HG03159 (cell line): ENCODE results near the gene RNF31.
"Not testable (repeated sequence)": the region's sequence is repeated elsewhere in the genome, so short reads cannot be mapped to it uniquely, and the experiment has no call there.

Experiments
- ATAC-seq: cut with Tn5 transposase; IDR thresholded peaks from one replicate; pipeline ENCODE4 v1.9.1; 2021; ENCODE audit warnings: mild to moderate bottlenecking, moderate library complexity; ENCODE audit not compliant: unreplicated experiment

RNF31 gene

GRCh38 chr14:24146978-24147760 lies at the start of gene RNF31:
RNF31 (plus strand) TSS chr14:24147498; CDS start chr14:24147699, 201 bp downstream.
- peak; percentile 82 for ATAC-seq

DNA sequence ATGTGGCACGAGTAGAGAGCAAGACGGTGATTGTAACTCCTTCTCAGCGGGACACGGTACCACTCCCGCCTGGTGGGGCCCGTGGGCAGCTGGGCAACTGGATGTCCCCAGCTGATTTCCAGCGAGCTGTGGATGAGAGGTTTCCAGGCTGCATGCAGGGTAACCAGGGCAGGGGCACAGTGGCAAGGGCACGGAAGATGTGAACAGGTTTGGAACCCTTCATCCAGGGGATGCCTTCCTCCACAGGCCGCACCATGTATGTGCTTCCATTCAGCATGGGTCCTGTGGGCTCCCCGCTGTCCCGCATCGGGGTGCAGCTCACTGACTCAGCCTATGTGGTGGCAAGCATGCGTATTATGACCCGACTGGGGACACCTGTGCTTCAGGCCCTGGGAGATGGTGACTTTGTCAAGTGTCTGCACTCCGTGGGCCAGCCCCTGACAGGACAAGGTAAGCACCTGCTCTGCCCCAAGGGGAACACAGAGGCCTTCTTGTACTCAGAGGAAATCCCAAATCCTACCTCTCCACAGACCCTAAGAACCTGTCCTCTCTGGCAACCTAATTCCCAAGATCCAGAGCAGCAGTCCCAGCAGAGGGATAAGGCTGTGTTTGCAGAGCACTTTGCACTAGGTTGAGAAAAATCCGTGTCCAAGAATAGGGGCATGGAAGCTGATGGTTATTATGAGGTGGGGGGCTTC lies 48.9 kb upstream of the RNF31 start:
- no peak for ATAC-seq

- no peak for ATAC-seq
Measured at GRCh38 chr14:24098927-24099813, 48.1 kb upstream of the RNF31 start.

DNA sequence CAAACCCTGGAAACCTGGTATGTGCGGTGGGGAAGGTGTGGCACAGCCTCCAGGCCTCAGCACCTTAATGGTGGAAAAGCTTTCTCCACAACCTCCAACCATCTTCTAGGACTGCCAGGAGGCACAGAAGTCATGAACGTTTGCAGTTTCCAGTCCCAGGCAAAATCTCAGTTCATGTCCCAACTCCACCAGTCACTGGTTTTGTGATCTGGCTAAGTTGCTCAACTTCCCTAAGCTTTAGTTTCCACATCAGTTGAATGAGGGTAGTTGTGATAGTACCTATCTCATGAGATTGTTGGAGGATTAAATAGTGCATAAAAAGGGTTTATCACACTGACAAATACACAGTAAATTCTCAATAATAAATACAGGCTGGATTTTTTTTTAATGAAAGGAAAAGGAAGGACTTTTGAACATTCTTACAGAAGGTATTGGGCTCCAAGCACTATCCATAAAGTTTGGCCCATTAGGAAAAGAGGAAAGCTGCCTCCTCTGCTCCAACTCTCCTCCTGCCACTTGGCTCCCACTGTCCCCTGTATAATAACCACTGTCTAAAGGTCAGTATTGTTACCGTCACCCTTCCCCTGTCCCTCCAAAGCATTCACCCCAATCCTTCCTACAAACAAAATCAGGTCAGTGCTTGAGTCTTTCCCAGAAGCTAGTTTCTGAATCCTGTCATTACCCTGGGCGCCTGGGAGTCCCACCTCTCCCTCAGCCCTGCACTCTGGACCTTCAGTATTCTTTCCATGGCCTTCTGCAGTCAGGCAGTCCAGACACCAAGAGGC lies 46.9 kb upstream of the RNF31 start:
- no peak for ATAC-seq

GRCh38 chr14:24100982-24101494 lies 46.3 kb upstream of the RNF31 start:
- ATAC-seq: no peak

DNA sequence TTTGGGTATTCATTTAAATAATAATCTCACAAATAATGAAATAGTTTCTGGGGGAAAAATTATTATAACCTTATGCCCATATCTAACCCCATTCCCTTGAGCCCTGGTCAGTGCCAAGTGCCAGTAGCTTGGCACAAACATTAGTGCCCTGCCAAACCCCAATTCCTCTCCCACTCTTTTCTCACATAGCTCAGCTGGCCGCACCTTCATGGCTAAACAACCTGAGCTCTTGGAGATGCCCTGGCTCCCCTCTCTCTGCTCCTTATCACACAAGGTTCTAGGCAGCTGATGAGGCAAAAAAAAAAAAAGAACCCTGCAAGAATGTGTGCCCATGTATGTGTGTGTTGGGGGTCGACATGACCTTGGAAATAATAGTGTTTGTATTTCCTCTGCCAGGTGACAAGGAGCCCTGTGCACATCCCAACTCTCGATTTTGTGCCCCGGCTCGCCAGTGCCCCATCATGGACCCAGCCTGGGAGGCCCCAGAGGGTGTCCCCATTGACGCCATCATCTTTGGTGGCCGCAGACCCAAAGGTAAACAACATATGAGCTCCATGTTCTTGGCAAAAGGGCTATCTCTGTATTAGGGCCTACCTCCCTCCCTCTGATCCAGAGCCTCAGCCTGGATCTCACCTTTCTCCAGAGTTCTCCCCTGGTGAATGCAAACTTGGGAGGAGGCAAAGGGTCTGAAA lies 44.8 kb upstream of the RNF31 start:
- no peak for ATAC-seq

DNA sequence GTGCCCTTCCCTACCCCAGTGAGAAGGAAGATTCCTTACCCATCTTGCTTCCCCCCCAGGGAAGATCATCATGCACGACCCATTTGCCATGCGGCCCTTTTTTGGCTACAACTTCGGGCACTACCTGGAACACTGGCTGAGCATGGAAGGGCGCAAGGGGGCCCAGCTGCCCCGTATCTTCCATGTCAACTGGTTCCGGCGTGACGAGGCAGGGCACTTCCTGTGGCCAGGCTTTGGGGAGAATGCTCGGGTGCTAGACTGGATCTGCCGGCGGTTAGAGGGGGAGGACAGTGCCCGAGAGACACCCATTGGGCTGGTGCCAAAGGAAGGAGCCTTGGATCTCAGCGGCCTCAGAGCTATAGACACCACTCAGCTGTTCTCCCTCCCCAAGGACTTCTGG lies 43.8 kb upstream of the RNF31 start:
- ATAC-seq: no peak

DNA sequence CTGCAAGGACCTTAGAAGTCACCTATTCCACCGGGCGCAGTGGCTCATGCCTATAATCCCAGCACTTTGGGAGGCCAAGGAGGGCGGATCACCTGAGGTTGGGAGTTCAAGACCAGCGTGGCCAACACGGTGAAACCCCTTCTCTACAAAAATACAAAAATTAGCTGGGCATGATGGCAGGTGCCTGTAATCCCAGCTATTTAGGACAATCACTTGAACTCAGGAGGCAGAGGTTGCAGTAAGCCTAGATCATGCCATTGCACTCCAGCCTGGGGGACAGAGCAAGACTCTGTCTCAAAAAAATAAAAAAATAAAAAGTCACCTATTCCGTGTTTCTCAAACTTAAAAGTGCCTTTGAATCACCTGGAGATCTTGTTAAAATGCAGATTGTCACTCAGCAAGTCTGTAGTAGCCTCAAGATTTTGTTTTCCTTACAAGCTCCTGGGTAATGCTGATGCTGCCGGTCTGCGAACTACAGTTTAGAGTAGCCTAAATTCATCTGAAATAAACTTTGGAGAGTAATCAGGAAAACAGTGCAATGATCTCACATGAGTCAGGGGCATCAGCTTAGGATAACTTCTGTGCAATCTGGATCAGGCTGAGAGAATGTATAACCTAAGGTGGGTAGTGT lies 41.6 kb upstream of the RNF31 start:
- ATAC-seq: not testable (repeated sequence)

DNA sequence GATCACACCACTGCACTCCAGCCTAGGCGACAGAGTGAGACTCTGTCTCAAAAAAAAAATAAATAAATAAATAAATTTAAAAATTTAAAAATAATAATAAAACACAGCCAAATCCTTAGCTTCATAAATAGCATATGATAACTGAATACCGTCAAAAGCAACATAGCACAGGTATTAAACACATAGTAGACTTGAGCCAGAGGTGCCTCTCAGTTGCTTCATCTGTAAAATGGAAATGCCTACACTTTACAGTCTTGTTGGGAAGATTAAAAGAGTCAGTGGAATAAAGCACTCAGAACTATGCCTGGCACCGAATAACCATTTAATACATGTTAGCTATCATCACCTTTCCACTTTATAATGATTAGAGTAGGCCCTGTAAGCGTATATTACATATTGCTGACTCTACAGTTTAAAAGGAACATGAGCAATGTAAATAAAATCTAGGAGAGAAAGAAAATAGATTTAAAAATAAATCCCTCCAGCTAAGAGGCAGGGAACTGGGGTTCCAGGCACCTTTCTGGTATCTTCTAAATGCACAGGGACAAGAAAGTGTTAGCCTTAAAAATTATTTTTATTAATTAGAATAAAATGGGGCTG lies 40.5 kb upstream of the RNF31 start:
- no peak for ATAC-seq

- ATAC-seq: peak; percentile 19
Measured at GRCh38 chr14:24108336-24108874, 38.9 kb upstream of the RNF31 start.

DNA sequence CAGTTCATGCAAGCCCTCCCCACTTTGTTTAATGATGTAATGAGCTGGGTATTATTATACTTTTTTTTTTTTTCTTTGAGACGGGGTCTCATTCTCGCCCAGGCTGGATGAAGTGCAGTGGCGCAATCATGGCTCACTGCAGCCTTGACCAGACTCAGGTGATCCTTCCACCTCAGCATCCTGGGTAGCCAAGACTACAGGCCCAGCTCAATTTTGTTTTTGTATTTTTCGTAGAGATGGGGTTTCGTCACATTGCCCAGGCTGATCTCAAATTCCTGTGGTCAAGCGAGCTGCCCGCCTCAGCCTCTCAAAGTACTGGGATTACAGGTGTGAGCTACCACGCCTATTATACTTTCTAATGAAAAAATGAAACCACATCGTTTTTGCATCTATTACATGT lies 37.2 kb upstream of the RNF31 start:
- no peak for ATAC-seq

DNA sequence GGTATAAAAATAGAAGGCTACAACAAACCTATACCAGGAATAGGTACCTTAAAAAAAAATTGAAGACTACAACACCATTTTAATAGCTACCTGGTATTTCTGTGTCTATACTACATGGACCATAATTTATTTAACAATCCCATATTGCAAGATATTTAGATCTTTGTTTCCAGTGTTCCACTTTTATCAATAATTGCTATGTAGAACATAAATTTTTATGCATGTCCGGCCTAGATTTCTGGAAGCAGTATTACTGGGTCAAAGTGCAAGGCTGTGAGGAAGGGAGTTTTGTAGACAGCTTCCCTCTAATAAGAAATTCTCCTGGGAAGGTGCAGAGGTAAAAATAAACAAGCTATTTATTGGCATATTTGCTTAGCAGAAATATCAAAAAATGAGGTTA lies 36.8 kb upstream of the RNF31 start:
- ATAC-seq: no peak

GRCh38 chr14:24113379-24113800 lies 33.9 kb upstream of the RNF31 start:
- ATAC-seq: no peak

GRCh38 chr14:24113801-24114531 lies 33.3 kb upstream of the RNF31 start:
- peak; percentile 23 for ATAC-seq

DNA sequence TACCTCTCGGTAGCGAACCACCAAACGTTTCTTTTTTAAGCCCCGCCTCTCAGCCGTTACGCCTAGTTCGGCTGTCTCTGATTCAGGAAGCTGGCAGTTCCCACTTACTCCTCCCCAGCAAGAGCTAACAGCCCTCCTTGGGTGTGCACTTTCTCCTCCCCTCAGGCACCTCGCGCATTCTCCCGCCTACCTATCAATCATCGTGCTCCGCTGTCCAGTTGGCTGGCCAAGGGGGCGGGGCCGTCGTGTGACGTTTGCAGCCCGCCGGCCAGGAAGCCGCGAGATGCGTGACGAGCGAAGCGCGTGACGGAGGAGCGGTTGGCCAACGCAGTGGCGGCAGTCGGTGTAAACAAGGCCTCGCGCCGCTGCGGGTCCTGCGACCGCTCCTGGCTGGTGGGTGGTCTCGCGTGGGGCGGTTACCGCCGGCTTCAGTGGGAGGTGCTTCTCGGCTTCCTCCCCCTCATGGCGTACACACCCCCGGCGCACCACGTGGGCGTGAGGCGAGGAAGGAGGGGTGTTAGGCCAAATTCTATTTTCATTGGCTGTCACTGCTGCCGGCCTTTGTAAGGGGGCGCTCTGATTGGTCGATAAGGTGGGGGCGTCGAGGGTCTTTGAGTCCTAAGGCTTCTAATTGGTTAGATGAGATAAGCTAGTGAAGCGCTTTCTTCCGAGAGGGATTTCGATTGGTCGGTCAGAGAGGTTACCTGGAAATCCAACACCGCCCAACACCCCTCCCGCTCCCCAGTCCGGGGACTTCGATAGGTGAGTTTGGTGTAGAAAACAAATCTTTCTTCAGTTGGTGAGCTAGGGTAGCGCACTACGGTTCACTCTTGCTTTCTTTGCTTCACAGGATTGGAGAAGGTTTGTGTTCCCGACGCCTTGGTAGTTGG lies 32.5 kb upstream of the RNF31 start, which contains the start of the genes DCAF11 and NRL:
DCAF11 (plus strand) TSS at position 246 of the 890 bp plus-strand sequence. CDS start 818 bp downstream, outside the sequence.
NRL (minus strand) TSS at position 418 of the 890 bp plus-strand sequence. CDS start 32,101 bp downstream, outside the sequence.
- ATAC-seq: peak; percentile 86

DNA sequence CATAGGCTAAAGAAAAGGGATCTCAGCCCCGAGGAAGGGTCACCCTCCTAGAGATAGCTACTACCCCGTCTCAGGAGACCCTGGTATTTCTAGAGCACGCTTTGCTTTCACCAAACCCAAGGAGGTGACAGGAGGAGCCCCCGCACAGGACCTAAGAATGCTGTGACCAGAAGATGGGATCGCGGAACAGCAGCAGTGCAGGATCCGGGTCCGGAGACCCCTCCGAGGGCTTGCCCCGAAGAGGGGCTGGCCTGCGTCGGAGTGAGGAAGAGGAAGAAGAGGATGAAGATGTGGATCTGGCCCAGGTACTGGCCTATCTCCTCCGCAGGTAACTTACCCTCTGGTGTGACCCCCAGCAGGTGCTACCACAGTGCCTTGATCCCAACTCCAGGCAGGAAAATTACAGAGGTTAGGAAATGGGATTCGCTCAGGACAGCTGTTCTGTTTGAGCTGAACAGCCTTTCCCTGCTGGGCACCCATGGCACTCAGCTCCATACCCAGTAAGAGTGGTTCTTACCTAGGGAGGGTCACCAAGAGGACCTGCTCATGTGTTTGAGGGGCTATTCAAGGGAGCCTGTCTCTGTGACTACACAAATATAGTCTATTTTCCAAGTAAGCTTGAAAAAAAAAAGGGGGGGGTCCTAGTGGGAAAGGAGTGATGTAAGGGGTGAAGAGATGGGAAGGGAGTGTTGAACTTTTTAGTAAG lies 31.7 kb upstream of the RNF31 start:
- ATAC-seq: no peak
